ENCODE results near the gene MGAT3.

MGAT3 gene

GRCh38 chr22:39428597-39429071 is 28.2 kb upstream of the MGAT3 start:
- no peak for DNase-seq (ENCODE audit: low read depth)

GRCh38 chr22:39429186-39429585 is 27.6 kb upstream of the MGAT3 start:
- DNase-seq (ENCODE audit: low read depth): no peak

- DNase-seq (ENCODE audit: low read depth): no peak
Observed at GRCh38 chr22:39429916-39430575, 26.8 kb upstream of the MGAT3 start.

- DNase-seq (ENCODE audit: low read depth): no peak
Observed at GRCh38 chr22:39430576-39431150, 26.1 kb upstream of the MGAT3 start.

GRCh38 chr22:39431216-39431801 is 25.5 kb upstream of the MGAT3 start:
- no peak for DNase-seq (ENCODE audit: low read depth)

GRCh38 chr22:39431821-39432251 is 25.0 kb upstream of the MGAT3 start:
- no peak for DNase-seq (ENCODE audit: low read depth)

GRCh38 chr22:39432361-39432811 is 24.4 kb upstream of the MGAT3 start:
- no peak for DNase-seq (ENCODE audit: low read depth)

- DNase-seq (ENCODE audit: low read depth): no peak
Observed at GRCh38 chr22:39433476-39434242, 23.2 kb upstream of the MGAT3 start.

- DNase-seq (ENCODE audit: low read depth): no peak
Observed at GRCh38 chr22:39434243-39434653, 22.6 kb upstream of the MGAT3 start.

- DNase-seq (ENCODE audit: low read depth): no peak
Observed at GRCh38 chr22:39434721-39435120, 22.1 kb upstream of the MGAT3 start.

- no peak for DNase-seq (ENCODE audit: low read depth)
Observed at GRCh38 chr22:39435616-39436015, 21.2 kb upstream of the MGAT3 start.

- DNase-seq (ENCODE audit: low read depth): no peak
Observed at GRCh38 chr22:39437791-39438704, 18.8 kb upstream of the MGAT3 start.

- no peak for DNase-seq (ENCODE audit: low read depth)
Observed at GRCh38 chr22:39439170-39439569, 17.6 kb upstream of the MGAT3 start.

- DNase-seq (ENCODE audit: low read depth): no peak
Observed at GRCh38 chr22:39443398-39443797, 13.4 kb upstream of the MGAT3 start.

- no peak for DNase-seq (ENCODE audit: low read depth)
Observed at GRCh38 chr22:39444247-39444800, 12.5 kb upstream of the MGAT3 start.

GRCh38 chr22:39444937-39445465 is 11.8 kb upstream of the MGAT3 start:
- no peak for DNase-seq (ENCODE audit: low read depth)

GRCh38 chr22:39445678-39446077 is 11.1 kb upstream of the MGAT3 start:
- no peak for DNase-seq (ENCODE audit: low read depth)

GRCh38 chr22:39446239-39446721 is 10.5 kb upstream of the MGAT3 start:
- DNase-seq (ENCODE audit: low read depth): no peak

- no peak for DNase-seq (ENCODE audit: low read depth)
Observed at GRCh38 chr22:39448205-39449054, 8.4 kb upstream of the MGAT3 start.

GRCh38 chr22:39449708-39450107 is 7.1 kb upstream of the MGAT3 start:
- no peak for DNase-seq (ENCODE audit: low read depth)
